ENCODE results near the gene CCSER1. TPM values are rescaled to one million over a fixed set of nuclear protein-coding genes. Genes with fewer than 3 reads are reported as not detected.
"Not testable (repeated sequence)": the region's sequence is repeated elsewhere in the genome, so short reads cannot be mapped to it uniquely, and the experiment has no call there.

The CCSER1 gene
- total RNA-seq, 2 experiments from 2014 or later, result not detected

DNA sequence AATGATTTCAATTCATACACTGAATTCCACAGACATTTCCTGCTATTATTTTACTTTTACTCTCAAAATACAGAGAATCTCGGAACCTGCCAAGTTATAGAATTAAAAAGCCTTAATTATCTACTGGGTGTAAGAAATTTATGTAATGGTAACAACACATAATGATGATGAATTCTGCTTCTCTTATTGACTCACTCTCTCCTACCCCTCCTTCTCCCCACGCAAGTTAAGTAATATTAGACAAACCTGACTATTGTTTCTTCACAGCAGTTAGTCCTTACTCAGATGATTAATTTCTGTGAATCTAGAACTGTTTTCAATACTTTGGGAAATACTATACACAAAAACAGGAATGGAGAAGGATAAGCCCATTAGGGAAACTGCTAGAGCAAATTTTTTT lies 762.0 kb downstream of the CCSER1 start:
- no peak overlapping the region for H3K27ac ChIP-seq (ENCODE audit: low read depth, low read length, poor library complexity, severe bottlenecking)
- H3K9me2 ChIP-seq (ENCODE audit: insufficient read depth, low read length), result no peaks in the 10 kb centered on the region
- no peaks in the 10 kb centered on the region for H3K9me3 ChIP-seq (ENCODE audit: low read length)
- no peak for TF ChIP-seq EZH2phosphoT487 (IDR thresholded peaks at IDR 0.05; ENCODE audit: borderline replicate concordance, low read depth, low read length)
- TF ChIP-seq, protein P1, sequence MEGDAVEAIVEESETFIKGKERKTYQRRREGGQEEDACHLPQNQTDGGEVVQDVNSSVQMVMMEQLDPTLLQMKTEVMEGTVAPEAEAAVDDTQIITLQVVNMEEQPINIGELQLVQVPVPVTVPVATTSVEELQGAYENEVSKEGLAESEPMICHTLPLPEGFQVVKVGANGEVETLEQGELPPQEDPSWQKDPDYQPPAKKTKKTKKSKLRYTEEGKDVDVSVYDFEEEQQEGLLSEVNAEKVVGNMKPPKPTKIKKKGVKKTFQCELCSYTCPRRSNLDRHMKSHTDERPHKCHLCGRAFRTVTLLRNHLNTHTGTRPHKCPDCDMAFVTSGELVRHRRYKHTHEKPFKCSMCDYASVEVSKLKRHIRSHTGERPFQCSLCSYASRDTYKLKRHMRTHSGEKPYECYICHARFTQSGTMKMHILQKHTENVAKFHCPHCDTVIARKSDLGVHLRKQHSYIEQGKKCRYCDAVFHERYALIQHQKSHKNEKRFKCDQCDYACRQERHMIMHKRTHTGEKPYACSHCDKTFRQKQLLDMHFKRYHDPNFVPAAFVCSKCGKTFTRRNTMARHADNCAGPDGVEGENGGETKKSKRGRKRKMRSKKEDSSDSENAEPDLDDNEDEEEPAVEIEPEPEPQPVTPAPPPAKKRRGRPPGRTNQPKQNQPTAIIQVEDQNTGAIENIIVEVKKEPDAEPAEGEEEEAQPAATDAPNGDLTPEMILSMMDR (conservative IDR thresholded peaks at IDR 0.05; ENCODE audit: low read length), result no peak
- no peaks in the 10 kb centered on the region for H3K4me1 ChIP-seq (ENCODE audit: insufficient read depth, low read length, poor library complexity, severe bottlenecking)
- no peak for DNase-seq (ENCODE audit: low spot score)
- no peak overlapping the region for H3K4me3 ChIP-seq (ENCODE audit: low read depth, low read length, poor library complexity, severe bottlenecking)
- H3K36me3 ChIP-seq (ENCODE audit: insufficient read depth, low read length), result no peaks in the 10 kb centered on the region
- no peak overlapping the region for H2AFZ ChIP-seq (ENCODE audit: low read length)
- ChIA-PET CTCF (ENCODE audit: unreplicated experiment) (no interaction called here), POLR2A (no interaction called here)
- no peaks in the 10 kb centered on the region for H3K79me2 ChIP-seq (ENCODE audit: insufficient read depth, low read depth, low read length)
- intact Hi-C loops (cut with micrococcal nuclease; ENCODE audit: unreplicated experiment), result no loop called here
- BruUV-seq (replicated peaks), result no TSS peak
- H4K20me1 ChIP-seq (ENCODE audit: insufficient read depth, low read length), result no peaks in the 10 kb centered on the region
- no peak overlapping the region for H3K4me2 ChIP-seq (ENCODE audit: low read length)

DNA sequence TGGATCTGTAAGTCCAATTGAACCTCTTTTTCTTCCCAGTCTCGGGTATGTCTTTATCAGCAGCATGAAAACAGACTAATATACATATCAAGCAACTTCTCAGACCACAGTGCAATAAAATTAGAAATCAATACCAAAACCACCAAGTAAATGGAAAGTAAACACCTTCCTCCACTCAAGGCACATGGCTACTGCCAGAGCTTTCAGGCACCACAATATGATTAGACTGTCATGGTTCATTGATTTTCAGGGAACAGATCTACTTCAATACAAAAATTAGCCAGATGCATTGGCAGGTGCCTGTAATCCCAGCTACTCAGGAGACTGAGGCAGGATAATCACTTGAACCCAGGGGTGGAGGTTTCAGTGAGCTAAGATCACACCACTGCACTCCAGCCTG lies 776.2 kb downstream of the CCSER1 start:
- intact Hi-C loops (cut with micrococcal nuclease; ENCODE audit: unreplicated experiment); H2AFZ ChIP-seq (ENCODE audit: low read length); H3K9me2 ChIP-seq (ENCODE audit: insufficient read depth, low read length); BruUV-seq (replicated peaks); H3K4me3 ChIP-seq (ENCODE audit: low read depth, low read length, poor library complexity, severe bottlenecking); CTCF ChIA-PET (ENCODE audit: unreplicated experiment); H3K4me2 ChIP-seq (ENCODE audit: low read length); H3K36me3 ChIP-seq (ENCODE audit: insufficient read depth, low read length); H3K4me1 ChIP-seq (ENCODE audit: insufficient read depth, low read length, poor library complexity, severe bottlenecking); DNase-seq (ENCODE audit: low spot score); H3K79me2 ChIP-seq (ENCODE audit: insufficient read depth, low read depth, low read length); H3K27ac ChIP-seq (ENCODE audit: low read depth, low read length, poor library complexity, severe bottlenecking); H4K20me1 ChIP-seq (ENCODE audit: insufficient read depth, low read length); POLR2A ChIA-PET; H3K9me3 ChIP-seq (ENCODE audit: low read length): not testable (repeated sequence)

DNA sequence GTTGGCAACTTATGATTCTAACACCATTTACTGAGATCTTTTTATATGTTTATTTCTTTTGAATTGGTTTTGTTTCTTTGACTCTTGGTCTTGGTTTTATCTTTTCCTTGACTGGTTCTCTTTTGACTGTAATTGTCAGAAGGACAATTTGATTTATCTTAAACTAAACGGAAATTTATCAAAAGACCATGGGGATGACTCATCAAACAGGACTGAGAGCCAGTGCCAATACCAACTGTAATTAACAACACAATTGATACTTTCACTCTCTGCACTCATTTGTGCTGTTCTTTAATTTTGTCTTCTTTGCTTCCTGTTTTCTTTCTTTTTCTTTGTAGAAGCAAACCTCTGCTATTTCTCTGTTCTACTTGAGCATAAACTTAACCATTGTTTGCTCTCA lies 776.8 kb downstream of the CCSER1 start:
- no peak for DNase-seq (ENCODE audit: low spot score)
- BruUV-seq (replicated peaks), result no TSS peak

More for the DNA sequence above, 776.8 kb downstream of the CCSER1 start:
- intact Hi-C loops (cut with micrococcal nuclease; ENCODE audit: unreplicated experiment), result no loop called here
- Histone ChIP-seq H3K4me3 (ENCODE audit: low read depth, low read length, poor library complexity, severe bottlenecking) (no peak overlapping the region), H3K4me2 (ENCODE audit: low read length) (no peak overlapping the region), H3K9me3 (ENCODE audit: low read length) (0 out of 2 replicates have a peak, but pooled peaks cover 4% of the 10 kb centered on the region), H3K79me2 (ENCODE audit: insufficient read depth, low read depth, low read length) (no peaks in the 10 kb centered on the region), H4K20me1 (ENCODE audit: insufficient read depth, low read length) (no peaks in the 10 kb centered on the region), H3K27ac (ENCODE audit: low read depth, low read length, poor library complexity, severe bottlenecking) (no peak overlapping the region), H3K4me1 (ENCODE audit: insufficient read depth, low read length, poor library complexity, severe bottlenecking) (no peaks in the 10 kb centered on the region), H3K36me3 (ENCODE audit: insufficient read depth, low read length) (no peaks in the 10 kb centered on the region), H3K9me2 (ENCODE audit: insufficient read depth, low read length) (no peaks in the 10 kb centered on the region), H2AFZ (ENCODE audit: low read length) (no peak overlapping the region)
- TF ChIP-seq, protein P1 (conservative IDR thresholded peaks at IDR 0.05; ENCODE audit: low read length), result no peak
- TF ChIP-seq EZH2phosphoT487 (IDR thresholded peaks at IDR 0.05; ENCODE audit: borderline replicate concordance, low read depth, low read length), result no peak
- CTCF ChIA-PET (ENCODE audit: unreplicated experiment), result no interaction called here
- POLR2A ChIA-PET, result no interaction called here
